Measurements from ENCODE around the gene DAGLA. TPM values are rescaled to one million over a fixed set of nuclear protein-coding genes. Genes with fewer than 3 reads are reported as not detected.

Gene DAGLA
- total RNA-seq, 1 experiment from 2014 or later, result 4.5 TPM

DNA sequence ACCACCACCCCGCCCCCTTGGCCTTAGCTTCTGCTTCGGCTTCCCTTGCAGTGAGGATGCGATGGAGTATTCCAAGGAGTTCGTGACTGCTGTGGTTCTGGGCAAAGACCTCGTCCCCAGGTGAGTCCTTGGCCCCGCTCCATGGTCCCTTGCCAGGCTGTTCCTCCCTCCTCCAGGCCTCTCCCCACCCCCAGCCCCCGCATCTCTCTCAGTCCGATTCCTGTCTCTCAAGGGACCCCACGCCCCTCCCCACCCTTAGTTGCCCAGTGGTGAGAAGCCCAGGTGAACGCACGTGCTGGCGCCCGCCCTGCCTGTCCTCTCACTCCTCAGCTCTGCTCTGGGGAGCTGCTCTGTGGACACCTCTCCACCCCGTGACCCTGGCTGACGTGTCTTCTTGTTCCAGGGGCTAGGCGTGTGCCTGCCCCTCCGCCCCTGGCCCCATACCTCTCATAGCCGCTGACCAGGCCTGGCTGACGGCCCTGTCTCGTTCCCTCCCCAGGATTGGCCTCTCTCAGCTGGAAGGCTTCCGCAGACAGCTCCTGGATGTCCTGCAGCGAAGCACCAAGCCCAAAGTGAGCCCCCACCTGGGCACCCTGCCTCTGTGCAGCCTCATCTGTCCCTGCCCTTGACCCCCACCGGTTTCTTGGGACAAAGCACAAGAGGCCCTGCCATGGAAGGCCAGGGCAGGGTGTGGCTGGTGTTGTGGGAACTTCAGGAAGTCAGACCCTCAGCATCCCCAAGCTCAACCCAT, 57.6 kb downstream of the DAGLA start:
- no peak overlapping the region for H3K18ac ChIP-seq (ENCODE audit: insufficient read length, low read depth, low read length)
- H3K9ac ChIP-seq (ENCODE audit: extremely low read depth, insufficient read length, low read length), result no peak overlapping the region
- no peak overlapping the region for H3K4me2 ChIP-seq (ENCODE audit: insufficient read depth, insufficient read length, low read length)
- H3K79me2 ChIP-seq (ENCODE audit: insufficient read depth, low read length), result no peaks in the 10 kb centered on the region
- no peak overlapping the region for H4K8ac ChIP-seq (replicated peaks; ENCODE audit: insufficient read length, low read depth, low read length)
- H3K14ac ChIP-seq (ENCODE audit: insufficient read depth, low read length), result no peak overlapping the region
- peak; percentile 55 for DNase-seq
- peak overlapping the region; percentile 18 to 67 (median 57); a peak in 4 of 7 replicates for H3K27ac Mint-ChIP-seq
- no peak overlapping the region for H3K27ac ChIP-seq (ENCODE audit: insufficient read length, low read depth, low read length)
- H3K79me1 ChIP-seq (ENCODE audit: insufficient read depth, low read depth, low read length, poor library complexity, severe bottlenecking), result no peaks in the 10 kb centered on the region
- H2AFZ ChIP-seq (ENCODE audit: low read length), result no peak overlapping the region
- H3K27me3 ChIP-seq (ENCODE audit: insufficient read depth, low read length), result no peaks in the 10 kb centered on the region
- peaks cover 8 to 32% (median 15%) of the 10 kb centered on the region in 3 experiments; a peak in 6 of 7 replicates for H3K36me3 Mint-ChIP-seq (ENCODE audit: insufficient read depth in 1 of 3, low read depth in 3 of 3)
- H4K91ac ChIP-seq (ENCODE audit: insufficient read length, low read depth, low read length), result no peak overlapping the region
- no peak overlapping the region for H2BK20ac ChIP-seq (ENCODE audit: low read depth, low read length, poor library complexity, severe bottlenecking)
- H3K4me1 Mint-ChIP-seq, result peaks cover 0 to 5% of the 10 kb centered on the region in 2 experiments; a peak in 1 of 4 replicates
- no peak overlapping the region for H2BK5ac ChIP-seq (ENCODE audit: insufficient read length, low read length)
- no peak overlapping the region for H3T11ph ChIP-seq (ENCODE audit: low read length)
- no CpG with 5 or more reads among the region's 23 CpGs for WGBS (ENCODE audit: extremely low coverage, insufficient read length, low lambda C conversion rate)
- no peak overlapping the region for H2BK15ac ChIP-seq (ENCODE audit: low read depth, low read length)
- H2BK12ac ChIP-seq (ENCODE audit: insufficient read length, low read depth, low read length), result no peak overlapping the region
- H3K27me3 Mint-ChIP-seq (ENCODE audit: low read depth), result no peaks in the 10 kb centered on the region; the same call in 1 of the 2 replicates
- no peak overlapping the region for H3K23ac ChIP-seq (ENCODE audit: insufficient read length, low read depth, low read length)
- no peak overlapping the region for H3K4ac ChIP-seq (ENCODE audit: low read depth, low read length)
- TF ChIP-seq, protein P1, sequence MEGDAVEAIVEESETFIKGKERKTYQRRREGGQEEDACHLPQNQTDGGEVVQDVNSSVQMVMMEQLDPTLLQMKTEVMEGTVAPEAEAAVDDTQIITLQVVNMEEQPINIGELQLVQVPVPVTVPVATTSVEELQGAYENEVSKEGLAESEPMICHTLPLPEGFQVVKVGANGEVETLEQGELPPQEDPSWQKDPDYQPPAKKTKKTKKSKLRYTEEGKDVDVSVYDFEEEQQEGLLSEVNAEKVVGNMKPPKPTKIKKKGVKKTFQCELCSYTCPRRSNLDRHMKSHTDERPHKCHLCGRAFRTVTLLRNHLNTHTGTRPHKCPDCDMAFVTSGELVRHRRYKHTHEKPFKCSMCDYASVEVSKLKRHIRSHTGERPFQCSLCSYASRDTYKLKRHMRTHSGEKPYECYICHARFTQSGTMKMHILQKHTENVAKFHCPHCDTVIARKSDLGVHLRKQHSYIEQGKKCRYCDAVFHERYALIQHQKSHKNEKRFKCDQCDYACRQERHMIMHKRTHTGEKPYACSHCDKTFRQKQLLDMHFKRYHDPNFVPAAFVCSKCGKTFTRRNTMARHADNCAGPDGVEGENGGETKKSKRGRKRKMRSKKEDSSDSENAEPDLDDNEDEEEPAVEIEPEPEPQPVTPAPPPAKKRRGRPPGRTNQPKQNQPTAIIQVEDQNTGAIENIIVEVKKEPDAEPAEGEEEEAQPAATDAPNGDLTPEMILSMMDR (conservative IDR thresholded peaks at IDR 0.05), result peak; percentile 34; the same call in 1 of the 3 replicates
- no peak overlapping the region for H2BK120ac ChIP-seq (ENCODE audit: low read depth, low read length, poor library complexity, severe bottlenecking)
- H3K4me3 Mint-ChIP-seq, result no peak overlapping the region
- no peaks in the 10 kb centered on the region for H3K4me1 ChIP-seq (ENCODE audit: insufficient read depth, low read length)
- no peaks in the 10 kb centered on the region; a peak in 1 of 5 replicates for H3K9me3 Mint-ChIP-seq
- no peaks in the 10 kb centered on the region for H3K9me3 ChIP-seq (ENCODE audit: control insufficient read depth, low read depth, low read length)
- no peaks in the 10 kb centered on the region for H4K20me1 ChIP-seq (ENCODE audit: control insufficient read depth, insufficient read depth, insufficient read length)
- no peaks in the 10 kb centered on the region for H3K23me2 ChIP-seq (ENCODE audit: insufficient read length, low read depth, low read length, poor library complexity, severe bottlenecking)
- no peak overlapping the region for H2AK5ac ChIP-seq (ENCODE audit: insufficient read length, low read length)
- no peak overlapping the region for H3K56ac ChIP-seq (ENCODE audit: insufficient read length, low read depth, low read length)
- no peak overlapping the region for H4K5ac ChIP-seq (ENCODE audit: insufficient read length, low read depth, low read length)

Data from H9 (cell line).